Measurements from ENCODE around the gene MAGED4. TPM values are rescaled to one million over a fixed set of nuclear protein-coding genes. Genes with fewer than 3 reads are reported as not detected.

MAGED4 gene
- total RNA-seq, 4 donors from 2014 or later = 1.9 to 9.0 (median 3.8) TPM

- H3K4me1 ChIP-seq = no peaks in the 10 kb centered on the region
- H3K27ac ChIP-seq = no peak overlapping the region
- DNase-seq (ENCODE audit: low spot score in 2 of 2) = no peak
- no peaks in the 10 kb centered on the region for H3K9me3 ChIP-seq
- H3K27me3 ChIP-seq = peaks cover 0 to 12% of the 10 kb centered on the region in 2 donors
- no peaks in the 10 kb centered on the region for H3K36me3 ChIP-seq
- TF ChIP-seq EP300 (IDR thresholded peaks at IDR 0.05) = no peak
- TF ChIP-seq POLR2A (IDR thresholded peaks at IDR 0.05) = no peak
- TF ChIP-seq CTCF (IDR thresholded peaks at IDR 0.05) = no peak
- 82 to 94% methylated on average over 3 of the region's 3 CpGs for WGBS, 2 donors
- no peak overlapping the region for H3K4me3 ChIP-seq
Measured at GRCh38 chrX:52213276-52213675, 28.6 kb downstream of the MAGED4 start.

DNA sequence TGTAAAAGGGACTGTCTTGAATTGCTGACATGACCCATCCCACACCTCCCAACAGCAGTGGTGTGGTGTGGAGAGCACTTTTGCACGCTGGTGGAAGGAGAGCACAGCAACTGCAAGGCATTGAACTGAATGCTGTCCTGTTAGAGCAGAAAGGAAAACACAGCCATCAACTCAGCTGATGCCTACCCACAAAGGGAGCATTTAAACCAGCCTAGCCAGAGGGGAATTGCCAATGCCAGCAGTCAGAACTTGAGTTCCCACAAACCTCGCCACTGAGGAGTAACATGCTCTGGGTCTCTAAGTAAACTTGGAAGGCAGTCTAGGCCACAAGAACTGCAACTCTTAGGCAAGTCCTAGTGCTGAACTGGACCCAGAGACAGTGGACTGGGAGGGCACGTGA is 31.9 kb downstream of the MAGED4 start:
- H3K27me3 ChIP-seq = peaks cover 0 to 12% of the 10 kb centered on the region in 2 donors
- H3K4me3 ChIP-seq = no peak overlapping the region
- 40 to 61% methylated on average over 1 to 3 of the region's 3 CpGs for WGBS, 2 donors
- TF ChIP-seq EP300 (IDR thresholded peaks at IDR 0.05) (no peak), CTCF (IDR thresholded peaks at IDR 0.05) (no peak), POLR2A (IDR thresholded peaks at IDR 0.05) (no peak)
- H3K4me1 ChIP-seq = no peaks in the 10 kb centered on the region
- no peaks in the 10 kb centered on the region for H3K9me3 ChIP-seq
- no peak for DNase-seq (ENCODE audit: low spot score in 2 of 2)
- no peaks in the 10 kb centered on the region for H3K36me3 ChIP-seq
- H3K27ac ChIP-seq = no peak overlapping the region

- WGBS, 2 donors = 79 to 80% methylated on average over 2 of the region's 2 CpGs
- Histone ChIP-seq H3K4me3 (no peak overlapping the region), H3K27ac (no peak overlapping the region), H3K9me3 (no peaks in the 10 kb centered on the region), H3K36me3 (no peaks in the 10 kb centered on the region), H3K4me1 (no peaks in the 10 kb centered on the region), H3K27me3 (peaks cover 0 to 12% of the 10 kb centered on the region in 2 donors)
- no peak for DNase-seq (ENCODE audit: low spot score in 2 of 2)
- TF ChIP-seq EP300 (IDR thresholded peaks at IDR 0.05) (no peak), CTCF (IDR thresholded peaks at IDR 0.05) (no peak), POLR2A (IDR thresholded peaks at IDR 0.05) (no peak)
Measured at GRCh38 chrX:52217494-52218160, 32.9 kb downstream of the MAGED4 start.

GRCh38 chrX:52220936-52221335 is 36.2 kb downstream of the MAGED4 start:
- Histone ChIP-seq H3K36me3 (no peaks in the 10 kb centered on the region), H3K4me1 (no peaks in the 10 kb centered on the region), H3K27ac (no peak overlapping the region), H3K9me3 (no peaks in the 10 kb centered on the region), H3K4me3 (no peak overlapping the region), H3K27me3 (peaks cover 0 to 3% of the 10 kb centered on the region in 2 donors)
- TF ChIP-seq CTCF (IDR thresholded peaks at IDR 0.05) (no peak), EP300 (IDR thresholded peaks at IDR 0.05) (no peak), POLR2A (IDR thresholded peaks at IDR 0.05) (no peak)
- DNase-seq (ENCODE audit: low spot score in 2 of 2) = no peak

Small RNA genes lying within 50 kb of the gene (small RNA-seq; reads per million reads assigned to genes)
- not detected for gene SNORA11D

Other genes with a start within 250 kb of the MAGED4 start
- 10 to 100 TPM in 1 of 4 donors, 1 to 10 TPM in 3; 6.6 to 10.9 (median 7.5) TPM for gene MAGED4B, start 115.7 kb upstream of the MAGED4 start, total RNA-seq
- gene XAGE2, start 184.1 kb downstream of the MAGED4 start, total RNA-seq = 1 to 10 TPM in 1 of 4 donors, not detected in 3; 1.1 TPM

Data from tibial nerve (tissue), 4 donors.